Measurements from ENCODE around the gene ARL2BP. TPM values are rescaled to one million over a fixed set of nuclear protein-coding genes. Genes with fewer than 3 reads are reported as not detected.

The ARL2BP gene
- total and polyA plus RNA-seq, 9 of the 15 experiments (the other 6 are each of a cell fraction or from before 2014, with no cell fraction given): 16.7 to 41.8 (median 27.2) TPM

GRCh38 chr16:57279780-57280638, 35.0 kb downstream of the ARL2BP start:
- no peak overlapping the region for H2AFZ ChIP-seq (ENCODE audit: low read depth, low read length)
- TF ChIP-seq FOSL1 (tag; conservative IDR thresholded peaks at IDR 0.05): no peak
- peak; percentile 74 for TF ChIP-seq ZFP36 (IDR thresholded peaks at IDR 0.05; ENCODE audit: low read depth, low read length, partially characterized antibody)
- TF ChIP-seq ETV5 (CRISPR knock-in tag; IDR thresholded peaks at IDR 0.05; ENCODE audit: low read depth): no peak
- TF ChIP-seq RBM25 (IDR thresholded peaks at IDR 0.05; ENCODE audit: low read depth, low read length, severe bottlenecking): peak; percentile 61
- no peak for TF ChIP-seq ZNF239 (CRISPR knock-in tag; IDR thresholded peaks at IDR 0.05)
- peak; percentile 96 for TF ChIP-seq FOXJ2 (tag; IDR thresholded peaks at IDR 0.05)
- TF ChIP-seq PTTG1 (tag; IDR thresholded peaks at IDR 0.05; ENCODE audit: low read depth): no peak
- TF ChIP-seq BCOR (IDR thresholded peaks at IDR 0.05): peak; percentile 56; the same call in 1 of the 2 replicates
- TF ChIP-seq ADNP (tag; IDR thresholded peaks at IDR 0.05): peak; percentile 67; the same call in 1 of the 2 replicates
- TF ChIP-seq KLF16 (IDR thresholded peaks at IDR 0.05): no peak
- TF ChIP-seq ZNF347 (CRISPR knock-in tag; IDR thresholded peaks at IDR 0.05; ENCODE audit: low read depth): no peak
- no peak for TF ChIP-seq ZNF766 (CRISPR knock-in tag; conservative IDR thresholded peaks at IDR 0.05)
- TF ChIP-seq COPS2 (conservative IDR thresholded peaks at IDR 0.05): no peak
- TF ChIP-seq NELFE (IDR thresholded peaks at IDR 0.05; ENCODE audit: insufficient read depth, insufficient read length): no peak
- TF ChIP-seq SNIP1 (IDR thresholded peaks at IDR 0.05; ENCODE audit: low read depth): no peak
- 0 out of 4 replicates have a peak, but pooled peaks of 1 of the 2 experiments have one; percentile 14 for TF ChIP-seq RCOR1 (IDR thresholded peaks at IDR 0.05; ENCODE audit: borderline replicate concordance in 1 of 2, low read depth in 2 of 2, low read length in 2 of 2)
- peaks cover 4 to 19% of the 10 kb centered on the region in 2 experiments; a peak in 4 of 5 replicates for H3K27me3 ChIP-seq (ENCODE audit: control insufficient read depth in 2 of 2, insufficient read depth in 2 of 2, low read length in 2 of 2)
- DNase-seq (ENCODE audit: extremely low read depth in 1 of 4, low spot score in 3 of 4) (no peak), FAIRE-seq (no peak), ATAC-seq (no peak)
- ChIA-PET POLR2A (interaction anchor here (0.7 to 1.6 kb wide), 3 partner anchors 11 to 262 kb away, joined by 3 to 8 read pairs (median 3); partner anchors contain the start of gene ARL2BP), CTCF (ENCODE audit: low intra/inter-chr PET ratio) (no interaction called here)
- peak overlapping the region in 1 of 2 experiments; percentile 45; a peak in 1 of 4 replicates for H3K9ac ChIP-seq (ENCODE audit: insufficient read depth in 1 of 2, low read depth in 2 of 2, low read length in 2 of 2)
- no peaks in the 10 kb centered on the region for H3K9me3 ChIP-seq (replicated peaks; ENCODE audit: control insufficient read depth, insufficient read depth, low read depth, low read length)
- peaks cover 11 to 21% of the 10 kb centered on the region in 2 experiments; a peak in 4 of 5 replicates for H3K4me1 ChIP-seq (replicated peaks in 1 of 2; ENCODE audit: control insufficient read depth in 2 of 2, insufficient read depth in 2 of 2, low read length in 2 of 2)
- BruUV-seq (replicated peaks): no TSS peak
- in situ Hi-C loops (cut with MboI) (no loop called here), intact Hi-C loops (cut with micrococcal nuclease) (no loop called here)
- H3K4me2 ChIP-seq (ENCODE audit: insufficient read depth, low read length): no peak overlapping the region
- 20% methylated on average over 7 of the region's 7 CpGs for WGBS (ENCODE audit: insufficient coverage, low coverage, missing lambda C conversion rate)
- no peaks in the 10 kb centered on the region for H3K79me2 ChIP-seq (ENCODE audit: control insufficient read depth, insufficient read depth, low read length)
- H3K27ac ChIP-seq (ENCODE audit: extremely low read depth, low read depth, low read length): no peak overlapping the region
- H3K9me1 ChIP-seq (ENCODE audit: control insufficient read depth, insufficient read depth, low read length): no peaks in the 10 kb centered on the region
- no peak overlapping the region for H3K4me3 ChIP-seq
- H4K20me1 ChIP-seq (replicated peaks; ENCODE audit: control insufficient read depth, insufficient read depth, low read length): 0 out of 2 replicates have a peak, but pooled peaks cover 3% of the 10 kb centered on the region
- no peaks in the 10 kb centered on the region for H3K36me3 ChIP-seq (ENCODE audit: control insufficient read depth, insufficient read depth, low read length)

Measured in K562 (cell line).